ENCODE data around the gene ECI1. TPM values are rescaled to one million over a fixed set of nuclear protein-coding genes. Genes with fewer than 3 reads are reported as not detected.
A peak's percentile ranks its signal among the peaks of the same experiment; 100 is the strongest.
"Not testable (repeated sequence)": the region's sequence is repeated elsewhere in the genome, so short reads cannot be mapped to it uniquely, and the experiment has no call there.

ECI1 gene
- total RNA-seq, 2 experiments from 2014 or later = 39.7 to 48.3 TPM

DNA sequence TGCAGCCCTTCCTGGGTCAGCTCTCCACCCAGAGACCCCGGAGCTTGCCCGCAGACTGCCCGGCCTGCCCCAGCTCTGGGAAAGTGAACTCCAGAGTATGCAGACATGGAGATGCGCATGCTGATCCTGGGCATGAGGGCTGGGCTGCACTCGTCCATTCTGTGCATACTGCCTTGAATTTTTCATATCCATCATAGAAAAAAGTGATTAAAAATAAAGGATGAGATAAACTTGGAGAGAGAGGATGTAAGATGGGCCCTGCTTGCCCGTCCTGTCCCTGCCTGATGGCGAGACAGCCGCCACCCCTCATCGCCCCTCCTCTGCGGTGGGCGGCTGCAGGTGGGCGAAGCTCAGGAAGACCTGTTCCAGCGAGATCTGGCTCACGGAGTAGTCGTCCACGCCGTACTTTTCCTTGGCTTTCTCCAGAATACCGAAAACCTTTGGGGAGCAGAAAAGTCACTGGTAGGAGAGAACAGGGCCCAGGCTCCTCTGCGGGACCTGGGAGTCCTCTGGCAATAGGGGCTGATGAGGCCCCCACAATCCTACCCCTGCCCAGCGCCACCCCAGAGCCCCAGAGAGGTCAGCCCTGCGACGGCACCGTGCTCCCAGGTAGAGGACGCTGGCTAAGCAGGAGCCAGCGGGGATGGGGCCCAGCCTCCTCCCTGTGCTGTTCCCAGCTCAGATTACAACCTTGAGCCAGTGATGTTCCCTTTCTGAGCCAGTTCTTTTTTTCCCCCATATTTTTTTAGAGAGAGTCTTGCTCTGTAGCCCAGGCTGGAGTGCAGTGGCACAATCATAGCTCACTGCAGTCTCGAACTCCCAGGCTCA is 25.2 kb upstream of the ECI1 start:
- Mint-ChIP-seq H3K36me3 (ENCODE audit: low read depth) (peaks cover 2% of the 10 kb centered on the region), H3K27me3 (ENCODE audit: low read depth) (no peaks in the 10 kb centered on the region), H3K4me3 (no peak overlapping the region), H3K9me3 (no peaks in the 10 kb centered on the region), H3K27ac (no peak overlapping the region), H3K4me1 (ENCODE audit: low read depth) (no peaks in the 10 kb centered on the region)
- intact Hi-C loops (cut with micrococcal nuclease) = no loop called here
- CTCF ChIA-PET = no interaction called here
- no peak for DNase-seq

DNA sequence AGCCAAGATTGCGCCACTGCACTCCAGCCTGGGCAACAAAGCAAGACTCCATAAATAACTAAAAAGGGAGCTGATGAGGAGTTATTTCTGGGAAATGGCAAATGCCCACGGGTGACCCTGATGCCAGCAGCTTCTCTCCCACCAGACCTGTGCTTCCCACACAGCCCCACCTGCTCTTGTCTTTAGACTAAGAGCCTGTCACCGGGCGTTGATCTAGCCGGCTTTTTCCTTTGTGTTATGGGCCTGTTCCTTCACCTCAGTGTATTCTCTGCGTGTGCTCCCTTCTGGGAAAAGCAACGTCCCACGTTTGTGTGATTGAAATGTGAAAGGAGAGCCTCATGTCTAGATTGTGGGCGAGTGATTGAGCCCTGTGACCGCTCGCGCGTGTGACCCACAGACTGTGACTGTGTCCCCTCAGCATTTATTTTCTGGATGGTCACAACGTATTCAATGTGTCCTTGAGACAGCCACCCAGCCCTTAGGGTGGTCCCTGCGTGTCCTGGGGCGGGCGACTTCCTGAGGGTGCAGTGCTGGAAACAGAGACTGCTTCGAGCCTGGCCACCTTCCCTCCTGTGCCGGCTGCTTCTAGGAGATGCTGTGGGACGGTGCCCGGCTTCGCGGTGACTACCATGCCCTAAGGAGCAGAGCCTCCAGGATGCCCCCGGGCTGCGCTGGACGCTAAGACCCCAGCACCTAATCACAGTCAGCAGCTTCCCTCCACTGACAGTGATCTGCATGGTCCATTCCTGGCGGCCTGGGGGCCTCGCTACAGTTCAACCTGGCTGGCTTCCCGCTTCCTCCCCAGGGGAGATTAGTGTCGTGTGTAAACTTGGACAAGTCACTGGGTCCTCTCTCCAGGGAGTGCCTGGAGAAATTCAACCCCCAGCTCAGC is 24.3 kb upstream of the ECI1 start:
- Mint-ChIP-seq H3K4me3 (no peak overlapping the region), H3K27ac (no peak overlapping the region), H3K36me3 (ENCODE audit: low read depth) (peaks cover 2% of the 10 kb centered on the region), H3K9me3 (no peaks in the 10 kb centered on the region), H3K4me1 (ENCODE audit: low read depth) (peaks cover 2% of the 10 kb centered on the region), H3K27me3 (ENCODE audit: low read depth) (no peaks in the 10 kb centered on the region)
- CTCF ChIA-PET = no interaction called here
- DNase-seq = no peak
- intact Hi-C loops (cut with micrococcal nuclease) = no loop called here

- Mint-ChIP-seq H3K4me3 (no peak overlapping the region), H3K36me3 (ENCODE audit: low read depth) (peaks cover 2% of the 10 kb centered on the region), H3K4me1 (ENCODE audit: low read depth) (peaks cover 11% of the 10 kb centered on the region), H3K9me3 (no peaks in the 10 kb centered on the region), H3K27ac (no peak overlapping the region), H3K27me3 (ENCODE audit: low read depth) (no peaks in the 10 kb centered on the region)
- no peak for DNase-seq
- CTCF ChIA-PET = no interaction called here
- intact Hi-C loops (cut with micrococcal nuclease) = no loop called here
Measured at GRCh38 chr16:2273931-2274330, 22.5 kb upstream of the ECI1 start.

GRCh38 chr16:2273484-2273883 is 22.1 kb upstream of the ECI1 start:
- no peak overlapping the region for H3K27ac Mint-ChIP-seq
- intact Hi-C loops (cut with micrococcal nuclease) = no loop called here
- H3K4me3 Mint-ChIP-seq = no peak overlapping the region
- peaks cover 2% of the 10 kb centered on the region for H3K36me3 Mint-ChIP-seq (ENCODE audit: low read depth)
- H3K27me3 Mint-ChIP-seq (ENCODE audit: low read depth) = no peaks in the 10 kb centered on the region
- no peak for DNase-seq
- CTCF ChIA-PET = no interaction called here
- peaks cover 11% of the 10 kb centered on the region for H3K4me1 Mint-ChIP-seq (ENCODE audit: low read depth)
- no peaks in the 10 kb centered on the region for H3K9me3 Mint-ChIP-seq

DNA sequence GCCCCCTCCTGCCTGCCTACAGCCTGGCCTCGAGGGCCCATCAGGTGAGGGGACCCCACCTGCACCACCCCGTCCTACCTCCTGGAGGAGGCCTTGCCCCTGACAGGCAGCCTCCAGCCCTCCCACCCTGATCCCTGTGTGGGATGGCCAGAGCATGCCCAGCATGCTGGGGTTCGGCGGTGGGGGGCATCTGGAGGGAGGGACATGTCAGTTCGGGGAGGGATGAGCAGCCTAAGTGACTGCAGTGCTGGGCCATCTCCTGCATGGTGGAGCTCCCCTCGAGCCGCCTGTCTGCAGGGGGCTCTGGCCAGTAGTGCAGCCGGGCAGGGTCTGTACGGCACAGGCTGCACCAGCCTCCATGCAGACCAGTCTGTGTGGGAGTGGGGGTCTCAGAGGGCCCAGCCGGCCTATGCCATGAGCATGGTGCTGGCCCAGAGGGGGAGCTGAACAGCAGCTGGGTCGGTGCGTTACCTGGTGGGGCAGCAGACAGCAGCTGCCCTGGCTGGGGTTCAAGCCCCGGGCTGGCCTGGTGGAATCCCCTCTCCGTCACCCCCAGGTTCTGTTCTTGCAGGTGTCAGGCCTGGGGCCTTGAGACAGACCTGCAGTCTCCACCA is 20.6 kb upstream of the ECI1 start:
- intact Hi-C loops (cut with micrococcal nuclease) = no loop called here
- Mint-ChIP-seq H3K4me3 (no peak overlapping the region), H3K27me3 (ENCODE audit: low read depth) (no peaks in the 10 kb centered on the region), H3K36me3 (ENCODE audit: low read depth) (peaks cover 8% of the 10 kb centered on the region), H3K27ac (no peak overlapping the region), H3K4me1 (ENCODE audit: low read depth) (peaks cover 11% of the 10 kb centered on the region), H3K9me3 (no peaks in the 10 kb centered on the region)
- no peak for DNase-seq
- CTCF ChIA-PET = no interaction called here

DNA sequence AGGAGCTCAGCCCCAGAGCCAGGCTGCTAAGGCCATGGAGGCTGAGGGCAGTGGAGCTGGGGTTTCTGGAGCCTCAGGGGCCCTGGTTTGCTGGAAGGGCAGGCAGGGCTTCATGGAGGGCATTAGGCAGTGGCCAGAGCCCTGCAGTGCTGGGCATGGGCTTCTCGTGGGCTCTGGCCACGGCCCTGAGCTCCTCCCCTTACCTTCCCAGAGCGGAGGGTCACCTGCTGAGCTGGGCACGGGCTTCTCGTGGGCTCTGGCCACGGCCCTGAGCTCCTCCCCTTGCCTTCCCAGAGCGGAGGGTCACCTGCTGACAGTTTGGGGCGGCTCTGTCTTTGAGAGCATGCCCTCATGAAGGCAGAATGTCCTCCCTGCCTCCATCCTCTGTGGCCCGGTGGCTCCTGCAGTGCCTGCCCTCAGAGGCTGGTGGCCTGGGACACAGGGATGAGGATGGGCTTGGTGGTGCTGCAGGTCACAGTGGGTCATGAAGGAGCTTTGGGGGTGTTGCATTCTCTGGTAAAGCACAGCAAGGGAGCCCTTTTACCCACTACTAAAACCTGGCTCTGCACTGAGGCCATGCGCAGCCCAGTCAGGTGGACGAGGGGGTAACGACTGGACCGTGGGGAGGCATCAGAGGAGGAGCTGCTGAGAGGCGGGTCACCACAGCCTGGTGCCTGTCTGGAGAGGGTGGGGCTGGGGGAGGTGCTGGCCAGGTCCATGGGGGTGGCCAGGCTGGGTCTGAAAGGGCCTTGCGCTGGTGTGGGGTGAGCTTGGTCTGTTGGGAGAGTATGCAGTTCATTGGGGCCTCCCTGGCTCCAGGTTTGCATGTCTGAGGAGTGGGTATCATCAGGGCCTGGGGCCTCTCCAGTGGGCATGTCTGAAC is 19.4 kb upstream of the ECI1 start:
- Mint-ChIP-seq H3K9me3 (no peaks in the 10 kb centered on the region), H3K4me3 (no peak overlapping the region), H3K4me1 (ENCODE audit: low read depth) (peaks cover 22% of the 10 kb centered on the region), H3K27ac (no peak overlapping the region), H3K36me3 (ENCODE audit: low read depth) (peaks cover 16% of the 10 kb centered on the region), H3K27me3 (ENCODE audit: low read depth) (no peaks in the 10 kb centered on the region)
- intact Hi-C loops (cut with micrococcal nuclease) = no loop called here
- no peak for DNase-seq
- CTCF ChIA-PET = interaction anchor here (0.9 kb wide), 1 partner anchor 319 kb away, joined by 3 read pairs; no protein-coding TSS in a partner anchor

- CTCF ChIA-PET = interaction anchor here (0.9 kb wide), 1 partner anchor 320 kb away, joined by 3 read pairs; no protein-coding TSS in a partner anchor
- H3K4me1 Mint-ChIP-seq (ENCODE audit: low read depth) = peaks cover 28% of the 10 kb centered on the region
- no peaks in the 10 kb centered on the region for H3K27me3 Mint-ChIP-seq (ENCODE audit: low read depth)
- DNase-seq = no peak
- intact Hi-C loops (cut with micrococcal nuclease) = no loop called here
- H3K9me3 Mint-ChIP-seq = no peaks in the 10 kb centered on the region
- H3K4me3 Mint-ChIP-seq = peak overlapping the region; percentile 94
- H3K36me3 Mint-ChIP-seq (ENCODE audit: low read depth) = peaks cover 19% of the 10 kb centered on the region
- H3K27ac Mint-ChIP-seq = no peak overlapping the region
Measured at GRCh38 chr16:2270070-2270462, 18.7 kb upstream of the ECI1 start.

DNA sequence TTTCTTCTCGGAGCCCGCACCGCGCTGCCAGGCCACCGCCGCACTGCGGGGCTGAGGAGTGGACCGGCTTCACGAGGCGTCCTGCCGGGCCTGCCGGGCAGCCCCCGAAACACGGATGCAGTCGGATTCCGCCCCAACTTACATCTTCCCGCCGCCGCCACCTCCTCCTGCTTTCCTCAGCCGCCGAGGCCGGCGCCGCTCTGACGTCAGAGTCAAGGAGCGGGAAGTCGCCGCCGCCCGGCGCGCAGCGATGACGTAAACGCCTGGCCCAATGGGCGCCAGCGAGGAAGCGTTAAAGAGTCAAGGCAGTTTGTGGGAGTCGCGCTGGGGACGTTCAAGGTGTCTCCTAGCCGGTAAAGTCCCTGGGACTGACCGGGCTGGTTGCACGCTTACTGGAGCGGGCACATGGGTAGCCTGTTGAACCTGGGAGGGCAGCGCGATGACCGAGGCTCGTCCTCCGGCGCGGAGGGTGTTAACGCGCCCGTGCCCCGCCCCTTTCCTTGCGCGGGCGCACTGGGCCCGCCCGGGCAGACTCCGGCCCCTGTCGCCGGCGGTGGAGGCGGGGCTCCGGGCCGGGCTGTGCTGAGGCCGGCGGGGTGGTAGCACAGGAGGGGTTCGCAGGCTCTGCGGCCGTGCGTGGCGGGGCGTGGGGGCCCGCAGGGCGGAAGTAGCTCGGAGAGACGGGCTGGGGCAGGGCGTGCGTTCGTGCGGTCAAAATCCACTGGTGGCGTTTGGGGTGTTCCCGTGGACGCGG is 16.7 kb upstream of the ECI1 start, which contains the start of gene RNPS1:
Gene RNPS1, minus strand, starts transcription at position 214 of the 754 bp plus-strand sequence. CDS start 3,483 bp downstream, outside the sequence.
- Mint-ChIP-seq H3K27ac (peak within 1 kb of the TSS; percentile 97), H3K27me3 (ENCODE audit: low read depth) (no peaks in the 10 kb centered on the region), H3K4me1 (ENCODE audit: low read depth) (peaks cover 38% of the 10 kb centered on the region), H3K9me3 (no peaks in the 10 kb centered on the region), H3K4me3 (peak within 1 kb of the TSS; percentile 94), H3K36me3 (ENCODE audit: low read depth) (peaks cover 27% of the 10 kb centered on the region)
- intact Hi-C loops (cut with micrococcal nuclease) = loop anchor here (1.0 to 2.0 kb wide), 8 partner anchors 17 to 484 kb away; partner anchors contain the start of genes ABCA3, CCNF, E4F1 and ECI1
- DNase-seq = peak; percentile 96
- CTCF ChIA-PET = interaction anchor here (0.9 to 1.5 kb wide), 3 partner anchors 9 to 127 kb away, joined by 3 to 4 read pairs (median 3); no protein-coding TSS in a partner anchor

- intact Hi-C loops (cut with micrococcal nuclease); CTCF ChIA-PET; H3K27me3 Mint-ChIP-seq (ENCODE audit: low read depth); H3K9me3 Mint-ChIP-seq; DNase-seq: not testable (repeated sequence)
- H3K27ac Mint-ChIP-seq = peak overlapping the region; percentile 97
- peaks cover 33% of the 10 kb centered on the region for H3K36me3 Mint-ChIP-seq (ENCODE audit: low read depth)
- peaks cover 38% of the 10 kb centered on the region for H3K4me1 Mint-ChIP-seq (ENCODE audit: low read depth)
- peak overlapping the region; percentile 94 for H3K4me3 Mint-ChIP-seq
Measured at GRCh38 chr16:2267505-2267912, 16.1 kb upstream of the ECI1 start.

DNA sequence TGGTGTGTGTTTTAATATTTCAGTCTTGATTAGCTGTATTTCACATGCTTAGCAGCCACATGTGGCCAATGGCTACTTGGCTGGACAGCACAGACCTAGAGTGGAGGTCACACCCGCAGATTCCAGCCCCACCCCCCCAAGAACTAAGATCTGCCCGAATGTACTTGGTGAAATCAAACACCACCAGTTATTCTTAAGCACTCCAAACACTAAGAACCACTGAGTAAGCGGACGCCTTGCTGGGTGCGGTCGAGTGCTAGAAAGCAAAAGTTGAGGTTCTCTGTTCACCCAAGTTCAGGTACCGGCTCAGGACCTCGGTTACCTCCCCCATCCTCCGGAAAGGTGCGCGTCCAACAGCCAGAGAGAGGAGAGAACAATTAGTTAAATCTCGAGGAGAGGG is 15.5 kb upstream of the ECI1 start:
- not testable (repeated sequence) for H3K27me3 Mint-ChIP-seq (ENCODE audit: low read depth)
- peak; percentile 20 for DNase-seq

DNA sequence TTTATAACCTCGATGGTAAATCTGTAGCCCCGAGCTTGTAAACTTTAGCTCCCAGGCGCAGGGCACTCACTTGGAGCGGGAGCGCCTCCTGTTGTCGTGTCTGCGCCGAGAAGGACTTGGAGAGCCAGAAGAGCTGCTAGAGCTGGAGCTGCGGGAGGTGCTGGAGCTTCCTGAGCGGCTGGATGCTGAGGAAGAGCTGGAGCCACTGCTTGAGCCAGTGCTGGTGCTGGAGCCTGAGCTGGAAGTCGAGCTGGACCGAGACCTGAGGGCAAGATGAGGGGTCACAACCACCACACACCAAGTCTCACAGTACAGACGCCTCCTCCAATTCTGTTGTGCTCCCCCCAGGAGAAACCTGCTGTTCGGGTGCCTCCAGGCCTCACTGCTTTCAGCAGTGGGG is 11.6 kb upstream of the ECI1 start:
- H3K27ac Mint-ChIP-seq; H3K27me3 Mint-ChIP-seq (ENCODE audit: low read depth); H3K9me3 Mint-ChIP-seq; H3K4me3 Mint-ChIP-seq; DNase-seq; intact Hi-C loops (cut with micrococcal nuclease): not testable (repeated sequence)
- CTCF ChIA-PET = interaction anchor here (1.9 kb wide), 1 partner anchor 11 kb away, joined by 7 read pairs; the partner anchor contains the start of gene ECI1
- Mint-ChIP-seq H3K4me1 (ENCODE audit: low read depth) (peaks cover 28% of the 10 kb centered on the region), H3K36me3 (ENCODE audit: low read depth) (peaks cover 61% of the 10 kb centered on the region)

More for the DNA sequence above, 15.5 kb upstream of the ECI1 start:
- H3K27ac Mint-ChIP-seq = peak overlapping the region; percentile 86
- peaks cover 38% of the 10 kb centered on the region for H3K4me1 Mint-ChIP-seq (ENCODE audit: low read depth)
- peak overlapping the region; percentile 94 for H3K4me3 Mint-ChIP-seq
- peaks cover 39% of the 10 kb centered on the region for H3K36me3 Mint-ChIP-seq (ENCODE audit: low read depth)
- intact Hi-C loops (cut with micrococcal nuclease); CTCF ChIA-PET; H3K9me3 Mint-ChIP-seq: not testable (repeated sequence)
